Spleen (tissue), 11 donors: ENCODE results near the gene AMOTL2. TPM values are rescaled to one million over a fixed set of nuclear protein-coding genes. Genes with fewer than 3 reads are reported as not detected.

Experiments used
- DNase-seq: peaks from one replicate; pipeline ENCODE4 v3.0.0-alpha.2; 2020
- H3K27ac ChIP-seq, 8 donors: fragments of 200-600 bp; sonication (generic) in 7 of 8; 1 replicate in 4 of 8; 2 replicates in 4 of 8; pipeline versions ENCODE4 v1.5.0 to v1.8.0; 2016 to 2021; ENCODE audit warnings: inconsistent platforms in 4 of 8, mild to moderate bottlenecking in 4 of 8, moderate library complexity in 1 of 8
- H3K27me3 ChIP-seq, 7 donors: fragments of 200-600 bp; sonication (generic) in 6 of 7; replicated peaks in 1 of 7; 1 replicate in 4 of 7; 2 replicates in 3 of 7; pipeline versions ENCODE4 v1.5.0 to v1.8.0; 2016 to 2021; ENCODE audit warnings: inconsistent platforms in 3 of 7, mild to moderate bottlenecking in 1 of 7
- H3K36me3 ChIP-seq, 6 donors: fragments of 200-600 bp; sonication (generic) in 5 of 6; 1 replicate in 4 of 6; 2 replicates in 2 of 6; pipeline versions ENCODE4 v1.5.0 to v1.8.0; 2016 to 2021; ENCODE audit warnings: inconsistent platforms in 2 of 6
- H3K4me1 ChIP-seq, 6 donors: fragments of 200-600 bp; sonication (generic) in 5 of 6; 1 replicate in 3 of 6; 2 replicates in 3 of 6; pipeline versions ENCODE4 v1.5.0 to v1.8.0; 2016 to 2021; ENCODE audit warnings: inconsistent platforms in 3 of 6
- H3K4me3 ChIP-seq, 8 donors: fragments of 200-600 bp; sonication (generic) in 7 of 8; 1 replicate in 4 of 8; 2 replicates in 4 of 8; pipeline versions ENCODE4 v1.5.0 to v1.8.0; 2016 to 2021; ENCODE audit warnings: inconsistent platforms in 4 of 8, mild to moderate bottlenecking in 4 of 8, moderate library complexity in 2 of 8
- H3K9me3 ChIP-seq, 8 donors: fragments of 200-600 bp; sonication (generic) in 7 of 8; 1 replicate in 4 of 8; 2 replicates in 4 of 8; pipeline versions ENCODE4 v1.5.0 to v1.8.0; 2016 to 2021; ENCODE audit warnings: inconsistent platforms in 4 of 8
- POLR2A ChIP-seq, 3 donors: fragments of 450-650 bp; IDR thresholded peaks; one replicate each; pipeline ENCODE4 v1.5.1; 2017; ENCODE audit warnings: antibody characterized with exemption in 3 of 3, mild to moderate bottlenecking in 1 of 3
- POLR2AphosphoS5 ChIP-seq, 3 donors: sonication (generic); formaldehyde crosslinking; IDR thresholded peaks; one replicate each; pipeline ENCODE4 v1.5.1; 2017; ENCODE audit warnings: antibody characterized with exemption in 3 of 3
- WGBS, 5 donors: extraction: QIAGEN DNeasy Blood & Tissue Kit in 3 of 5; methylation state at CpG; one replicate each; pipeline versions ENCODE4 v1.1.5 to v1.1.7; 2013 to 2018; 5-methylcytosine and 5-hydroxymethylcytosine counted together
- intact Hi-C: fragments of 100-400 bp; cut with DNase I; formaldehyde crosslinking; loops from one replicate; pipeline ENCODE4 v1.15.0; 2023; ENCODE audit warnings: low total_unique reads
- polyA plus RNA-seq, 3 donors: library from polyadenylated mRNA; stranded (reverse); fragments of 200-250 nt; gene quantifications; one replicate each; pipeline ENCODE4 v1.2.1, GENCODE V29; 2013
- total RNA-seq, 7 donors: library from RNA; depleted of rRNA in 3 of 7; stranded (reverse); fragments of >200 nt in 3 of 7; fragmentation: NEBNext Ultra II Directional in 4 of 7; extraction: Animal tissue kit (Norgen Biotek cat#: 25700) in 4 of 7; gene quantifications; one replicate each; pipeline versions ENCODE4 v1.1.0 to v1.2.1, GENCODE V29; 2016 to 2021
- TF ChIP-seq, protein P1 (sequence below), 11 experiments: fragments of 200-600 bp in 7 of 11; fragments of 450-650 bp in 4 of 11; sonication (generic) in 4 of 11; IDR thresholded peaks in 8 of 11; conservative IDR thresholded peaks in 3 of 11; 1 replicate in 7 of 11; 2 replicates in 4 of 11; pipeline versions ENCODE4 v1.4.0 to v1.8.0; 2016 to 2021; ENCODE audit warnings: antibody characterized with exemption in 11 of 11, inconsistent platforms in 4 of 11, mild to moderate bottlenecking in 1 of 11
- donor health status: healthy with polysubstance abuse.
- donor health status: DM: no; HTN: no; CAD: no; lungs with moderate emphysema.
- donor health status: DM: no; HTN: no; CAD: no.
- donor health status: Bipolar disorder and iron deficiency.
- donor health status: healthy.
- donor health status: DM: no; HTN: no; CAD: no.
- donor health status: DM: yes; HTN: yes; CAD: no.

AMOTL2 gene
- total and polyA plus RNA-seq, 10 donors: 3.8 to 83.4 (median 40.4) TPM

DNA sequence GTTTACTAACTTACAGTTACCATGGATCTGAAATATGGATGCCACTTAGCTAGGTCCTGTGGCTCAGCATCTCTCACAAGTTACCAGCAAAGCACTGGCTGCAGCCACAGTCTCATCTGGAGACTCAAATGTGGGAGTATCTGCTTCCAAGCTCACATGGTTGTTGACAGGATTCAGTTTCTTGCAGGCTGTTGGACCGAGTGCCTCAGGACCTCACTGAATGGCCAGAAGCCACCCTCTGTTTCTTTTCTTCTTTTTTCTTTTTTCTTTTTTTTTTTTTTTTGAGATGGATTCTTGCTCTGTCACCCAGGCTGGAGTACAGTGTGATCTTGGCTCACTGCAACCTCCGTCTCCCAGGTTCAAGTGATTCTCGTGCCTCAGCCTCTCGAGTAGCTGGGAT lies 20.1 kb upstream of the AMOTL2 start:
- Histone ChIP-seq H3K9me3 (peaks cover 0 to 4% (median 0%) of the 10 kb centered on the region in 8 donors), H3K4me1 (peaks cover 0 to 5% (median 0%) of the 10 kb centered on the region in 6 donors), H3K27me3 (peaks cover 0 to 53% (median 0%) of the 10 kb centered on the region in 7 donors), H3K4me3 (no peak overlapping the region), H3K27ac (no peak overlapping the region), H3K36me3 (no peaks in the 10 kb centered on the region)
- intact Hi-C loops: no loop called here
- DNase-seq: no peak
- TF ChIP-seq POLR2A (IDR thresholded peaks at IDR 0.05) (no peak), POLR2AphosphoS5 (IDR thresholded peaks at IDR 0.05) (no peak)
- TF ChIP-seq, protein P1, sequence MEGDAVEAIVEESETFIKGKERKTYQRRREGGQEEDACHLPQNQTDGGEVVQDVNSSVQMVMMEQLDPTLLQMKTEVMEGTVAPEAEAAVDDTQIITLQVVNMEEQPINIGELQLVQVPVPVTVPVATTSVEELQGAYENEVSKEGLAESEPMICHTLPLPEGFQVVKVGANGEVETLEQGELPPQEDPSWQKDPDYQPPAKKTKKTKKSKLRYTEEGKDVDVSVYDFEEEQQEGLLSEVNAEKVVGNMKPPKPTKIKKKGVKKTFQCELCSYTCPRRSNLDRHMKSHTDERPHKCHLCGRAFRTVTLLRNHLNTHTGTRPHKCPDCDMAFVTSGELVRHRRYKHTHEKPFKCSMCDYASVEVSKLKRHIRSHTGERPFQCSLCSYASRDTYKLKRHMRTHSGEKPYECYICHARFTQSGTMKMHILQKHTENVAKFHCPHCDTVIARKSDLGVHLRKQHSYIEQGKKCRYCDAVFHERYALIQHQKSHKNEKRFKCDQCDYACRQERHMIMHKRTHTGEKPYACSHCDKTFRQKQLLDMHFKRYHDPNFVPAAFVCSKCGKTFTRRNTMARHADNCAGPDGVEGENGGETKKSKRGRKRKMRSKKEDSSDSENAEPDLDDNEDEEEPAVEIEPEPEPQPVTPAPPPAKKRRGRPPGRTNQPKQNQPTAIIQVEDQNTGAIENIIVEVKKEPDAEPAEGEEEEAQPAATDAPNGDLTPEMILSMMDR (IDR thresholded peaks at IDR 0.05 in 8 of 11, conservative IDR thresholded peaks at IDR 0.05 in 3 of 11): no peak
- WGBS, 5 donors: 72 to 91% (median 84%) methylated on average over 4 of the region's 4 CpGs

DNA sequence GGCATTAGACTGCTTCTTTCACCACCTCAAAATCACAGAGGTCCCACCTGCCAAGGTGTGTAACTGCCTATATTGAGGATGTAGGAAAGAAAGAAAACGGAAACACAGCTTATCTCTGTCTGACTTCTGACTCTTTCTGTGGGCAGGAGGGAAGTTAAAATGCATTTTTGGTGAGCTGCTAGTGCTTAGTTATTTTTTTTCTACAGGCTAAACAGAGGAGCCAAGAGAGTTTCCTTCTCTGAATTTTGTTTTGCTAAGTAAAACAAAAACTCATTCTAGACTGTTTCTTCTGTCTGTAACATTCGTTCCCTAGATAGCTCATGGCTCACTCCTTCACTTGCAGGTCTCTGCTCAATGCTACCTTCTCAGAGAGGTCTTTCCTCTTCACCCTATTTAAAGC lies 18.8 kb upstream of the AMOTL2 start:
- Histone ChIP-seq H3K4me1 (peaks cover 0 to 5% (median 0%) of the 10 kb centered on the region in 6 donors), H3K9me3 (peaks cover 0 to 4% (median 0%) of the 10 kb centered on the region in 8 donors), H3K27ac (peak overlapping the region in 2 of 8 donors; percentile 25 to 26), H3K4me3 (no peak overlapping the region), H3K36me3 (no peaks in the 10 kb centered on the region), H3K27me3 (peaks cover 0 to 60% (median 0%) of the 10 kb centered on the region in 7 donors)
- intact Hi-C loops: no loop called here
- DNase-seq: no peak
- TF ChIP-seq, protein P1 (IDR thresholded peaks at IDR 0.05 in 8 of 11, conservative IDR thresholded peaks at IDR 0.05 in 3 of 11): no peak
- no peak for TF ChIP-seq POLR2A (IDR thresholded peaks at IDR 0.05)
- WGBS, 5 donors: 17 to 35% (median 24%) methylated on average over 2 of the region's 2 CpGs

DNA sequence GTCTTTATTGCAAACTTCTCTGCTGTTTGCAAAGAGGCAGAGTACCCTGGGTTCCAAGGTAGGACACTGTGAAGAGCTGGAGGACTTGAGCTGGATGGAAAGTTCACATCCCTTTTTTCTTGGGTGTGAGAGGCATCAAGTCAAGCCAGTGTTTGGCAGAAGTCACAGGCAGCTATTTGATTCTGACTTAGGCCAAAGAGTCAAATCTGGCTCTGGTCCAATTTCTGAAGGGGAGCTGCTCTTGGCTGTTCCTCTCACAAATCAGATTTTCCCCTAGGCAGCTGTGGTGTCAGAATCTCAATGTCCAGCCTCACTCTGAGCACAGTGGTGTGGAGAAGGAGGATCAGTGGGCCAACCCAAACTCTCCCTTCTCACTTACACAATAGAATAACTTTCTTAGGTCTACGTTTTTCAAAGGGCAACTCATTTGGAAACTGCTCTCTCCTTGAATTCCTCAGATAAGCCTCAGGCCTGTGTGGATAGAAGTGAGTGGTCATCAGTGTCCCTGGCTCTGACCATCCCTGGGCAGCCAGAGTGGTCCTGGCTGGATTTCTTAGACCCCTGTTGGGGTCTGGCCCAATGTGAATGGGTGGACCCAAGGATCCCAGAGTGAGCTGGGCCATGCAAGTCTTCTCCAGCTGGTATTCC lies 18.2 kb upstream of the AMOTL2 start:
- peaks cover 0 to 4% (median 0%) of the 10 kb centered on the region in 8 donors for H3K9me3 ChIP-seq
- TF ChIP-seq, protein P1 (IDR thresholded peaks at IDR 0.05 in 8 of 11, conservative IDR thresholded peaks at IDR 0.05 in 3 of 11): no peak
- TF ChIP-seq POLR2A (IDR thresholded peaks at IDR 0.05) (no peak), POLR2AphosphoS5 (IDR thresholded peaks at IDR 0.05) (no peak)
- peaks cover 0 to 5% (median 0%) of the 10 kb centered on the region in 6 donors for H3K4me1 ChIP-seq
- intact Hi-C loops: no loop called here
- H3K36me3 ChIP-seq: no peaks in the 10 kb centered on the region
- H3K4me3 ChIP-seq: no peak overlapping the region
- peaks cover 0 to 65% (median 0%) of the 10 kb centered on the region in 7 donors for H3K27me3 ChIP-seq
- peak overlapping the region in 2 of 8 donors; percentile 25 to 26 for H3K27ac ChIP-seq
- DNase-seq: no peak
- WGBS, 5 donors: 20 to 45% (median 35%) methylated on average over 1 of the region's 1 CpG

DNA sequence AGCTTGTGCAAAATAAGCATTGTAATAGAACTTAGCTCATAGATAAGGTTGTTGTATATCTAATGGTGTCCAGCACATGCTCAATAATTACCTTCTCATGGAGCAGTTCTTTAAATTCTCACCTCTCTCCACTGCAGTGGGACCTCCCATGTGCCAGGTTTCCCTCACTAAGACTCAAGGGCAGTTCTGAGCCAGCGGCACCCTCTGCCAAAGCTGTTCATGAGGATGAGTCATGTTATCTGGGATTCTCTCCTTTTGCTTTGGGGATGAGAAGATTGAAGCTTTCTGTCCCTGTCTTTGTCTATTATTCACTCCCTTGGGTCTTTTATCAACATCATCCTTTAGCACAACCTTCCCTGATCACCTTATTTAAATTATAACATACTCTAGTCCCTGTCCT lies 15.6 kb upstream of the AMOTL2 start:
- DNase-seq: no peak
- Histone ChIP-seq H3K4me1 (peaks cover 0 to 5% (median 0%) of the 10 kb centered on the region in 6 donors), H3K27me3 (peaks cover 0 to 41% (median 0%) of the 10 kb centered on the region in 7 donors), H3K36me3 (no peaks in the 10 kb centered on the region), H3K4me3 (no peak overlapping the region), H3K27ac (no peak overlapping the region), H3K9me3 (peaks cover 0 to 4% (median 0%) of the 10 kb centered on the region in 8 donors)
- WGBS, 5 donors: 92 to 100% (median 98%) methylated on average over 1 of the region's 1 CpG
- TF ChIP-seq, protein P1 (IDR thresholded peaks at IDR 0.05 in 8 of 11, conservative IDR thresholded peaks at IDR 0.05 in 3 of 11): no peak
- no peak for TF ChIP-seq POLR2AphosphoS5 (IDR thresholded peaks at IDR 0.05)
- no peak for TF ChIP-seq POLR2A (IDR thresholded peaks at IDR 0.05)
- intact Hi-C loops: loop anchor here (10.0 kb wide), 1 partner anchor 85 kb away; no protein-coding TSS in a partner anchor
